ENCODE measurements around the gene CYP21A2.
A peak's percentile ranks its signal among the peaks of the same experiment; 100 is the strongest.
"Not testable (repeated sequence)": the region's sequence is repeated elsewhere in the genome, so short reads cannot be mapped to it uniquely, and the experiment has no call there.

The CYP21A2 gene

GRCh38 chr6:32035283-32036013 lies 2.8 kb upstream of the CYP21A2 start:
- DNase-seq = not testable (repeated sequence)

GRCh38 chr6:32037136-32037535 lies 1.1 kb upstream of the CYP21A2 start:
- DNase-seq = not testable (repeated sequence)

- DNase-seq = not testable (repeated sequence)
Observed at GRCh38 chr6:32038878-32039277, 663 bp downstream of the CYP21A2 start.

GRCh38 chr6:32039321-32040274 lies 1.4 kb downstream of the CYP21A2 start:
- DNase-seq = not testable (repeated sequence)

GRCh38 chr6:32040299-32041049 lies 2.3 kb downstream of the CYP21A2 start:
- not testable (repeated sequence) for DNase-seq

- DNase-seq = not testable (repeated sequence)
Observed at GRCh38 chr6:32041050-32041321, 2.8 kb downstream of the CYP21A2 start.

GRCh38 chr6:32041385-32041784 lies 3.2 kb downstream of the CYP21A2 start:
- not testable (repeated sequence) for DNase-seq

- DNase-seq = not testable (repeated sequence)
Observed at GRCh38 chr6:32042276-32042675, 4.1 kb downstream of the CYP21A2 start.

- DNase-seq = not testable (repeated sequence)
Observed at GRCh38 chr6:32043589-32044380, 5.6 kb downstream of the CYP21A2 start.

GRCh38 chr6:32044916-32045315 lies 6.7 kb downstream of the CYP21A2 start:
- not testable (repeated sequence) for DNase-seq

- DNase-seq = no peak
Observed at GRCh38 chr6:32045811-32046449, 7.7 kb downstream of the CYP21A2 start.

GRCh38 chr6:32046450-32047083 lies 8.4 kb downstream of the CYP21A2 start:
- DNase-seq = no peak

GRCh38 chr6:32047084-32047478 lies 8.9 kb downstream of the CYP21A2 start:
- DNase-seq = no peak

GRCh38 chr6:32047539-32047854 lies 9.3 kb downstream of the CYP21A2 start:
- DNase-seq = no peak

GRCh38 chr6:32047855-32048766 lies 9.9 kb downstream of the CYP21A2 start:
- peak; percentile 28 for DNase-seq

- DNase-seq = not testable (repeated sequence)
Observed at GRCh38 chr6:32049149-32049548, 10.9 kb downstream of the CYP21A2 start.

- not testable (repeated sequence) for DNase-seq
Observed at GRCh38 chr6:32049736-32050135, 11.5 kb downstream of the CYP21A2 start.

- no peak for DNase-seq
Observed at GRCh38 chr6:32050562-32050961, 12.3 kb downstream of the CYP21A2 start.

- DNase-seq = not testable (repeated sequence)
Observed at GRCh38 chr6:32052626-32053025, 14.4 kb downstream of the CYP21A2 start.

- not testable (repeated sequence) for DNase-seq
Observed at GRCh38 chr6:32053314-32053713, 15.1 kb downstream of the CYP21A2 start.

Measured in NK-92 treated with Interleukin-12 subunit alpha and Interleukin-12 subunit beta, amount 100 ng/mL, for 24 hours (cell line).